Adrenal gland (tissue), 12 donors: Measurements from ENCODE around the gene GADD45B. TPM values are rescaled to one million over a fixed set of nuclear protein-coding genes. Genes with fewer than 3 reads are reported as not detected.

Experiments used
- DNase-seq, 7 donors: peaks; one replicate each; pipeline ENCODE4 v3.0.0-alpha.2; 2019 to 2020
- H3K27ac ChIP-seq, 5 donors: fragments of 200-600 bp; sonication (generic) in 4 of 5; 1 replicate in 3 of 5; 2 replicates in 2 of 5; pipeline versions ENCODE4 v1.5.1 to v1.8.0; 2016 to 2020; ENCODE audit warnings: mild to moderate bottlenecking in 1 of 5
- H3K27me3 ChIP-seq: fragments of 200-600 bp; 2 replicates; pipeline ENCODE4 v1.8.0; 2021
- H3K36me3 ChIP-seq, 2 donors: fragments of 200-600 bp; replicated peaks in 1 of 2; 1 replicate in 1 of 2; 2 replicates in 1 of 2; pipeline versions ENCODE4 v1.5.1 to v1.8.0; 2018 to 2022
- H3K4me1 ChIP-seq, 2 donors: fragments of 200-600 bp; replicated peaks in 1 of 2; 1 replicate in 1 of 2; 2 replicates in 1 of 2; pipeline versions ENCODE4 v1.5.1 to v1.8.0; 2018 to 2021
- H3K4me3 ChIP-seq, 4 donors: fragments of 200-600 bp; sonication (generic) in 3 of 4; one replicate each; pipeline ENCODE4 v1.5.1; 2016 to 2018
- H3K9me3 ChIP-seq, 3 donors: fragments of 200-600 bp; sonication (generic) in 1 of 3; replicated peaks in 1 of 3; 1 replicate in 2 of 3; 2 replicates in 1 of 3; pipeline versions ENCODE4 v1.5.1 to v1.8.0; 2016 to 2021
- POLR2A ChIP-seq, 2 donors: fragments of 450-650 bp; IDR thresholded peaks; one replicate each; pipeline ENCODE4 v1.6.1; 2017; ENCODE audit warnings: antibody characterized with exemption in 2 of 2, mild to moderate bottlenecking in 2 of 2, moderate library complexity in 1 of 2
- WGBS, 4 donors: extraction: QIAGEN DNeasy Blood & Tissue Kit in 2 of 4; methylation state at CpG; one replicate each; pipeline versions ENCODE4 v1.1.5 to v1.1.7; 2013 to 2017; 5-methylcytosine and 5-hydroxymethylcytosine counted together
- intact Hi-C, 2 donors: fragments of 100-400 bp; cut with DNase I; formaldehyde crosslinking; loops; one replicate each; pipeline versions ENCODE4 v1.14.1 to v1.15.0; 2022 to 2023
- polyA plus RNA-seq, 3 donors: library from polyadenylated mRNA; stranded (reverse); fragments of 200-250 nt in 2 of 3; fragments of 350-450 nt in 1 of 3; fragmentation: Illumina TruSeq in 1 of 3; extraction: RNeasy Lipid Tissue Mini Kit (QIAGEN cat#74804) in 1 of 3; gene quantifications; one replicate each; pipeline ENCODE4 v1.2.3, GENCODE V29; 2013 to 2014
- total RNA-seq, 9 donors: library from RNA; depleted of rRNA in 4 of 9; stranded (reverse); fragments of >200 nt in 4 of 9; fragments of 120-200 nt in 1 of 9; fragmentation: NEBNext Ultra II Directional in 1 of 9; extraction: Animal tissue kit (Norgen Biotek cat#: 25700) in 1 of 9; gene quantifications; one replicate each; pipeline versions ENCODE4 v1.1.0 to v1.2.4, GENCODE V29; 2013 to 2023
- TF ChIP-seq, protein P1 (sequence below), 6 experiments: fragments of 450-650 bp in 4 of 6; fragments of 200-600 bp in 2 of 6; sonication (generic) in 1 of 6; IDR thresholded peaks; 1 replicate in 5 of 6; 2 replicates in 1 of 6; pipeline versions ENCODE4 v1.5.1 to v1.8.0; 2016 to 2021; ENCODE audit warnings: antibody characterized with exemption in 6 of 6, mild to moderate bottlenecking in 2 of 6, moderate library complexity in 1 of 6
- donor health status: healthy with polysubstance abuse.
- donor health status: Bipolar disorder and iron deficiency.
- donor health status: DM: yes; HTN: yes; CAD: no.
- donor health status: DM: no; HTN: no; CAD: no.
- donor health status: DM: no; HTN: no; CAD: no.
- donor health status: DM: yes; HTN: yes; CAD: no.

The GADD45B gene
- total and polyA plus RNA-seq, 12 donors: 14.1 to 132 (median 72.4) TPM

DNA sequence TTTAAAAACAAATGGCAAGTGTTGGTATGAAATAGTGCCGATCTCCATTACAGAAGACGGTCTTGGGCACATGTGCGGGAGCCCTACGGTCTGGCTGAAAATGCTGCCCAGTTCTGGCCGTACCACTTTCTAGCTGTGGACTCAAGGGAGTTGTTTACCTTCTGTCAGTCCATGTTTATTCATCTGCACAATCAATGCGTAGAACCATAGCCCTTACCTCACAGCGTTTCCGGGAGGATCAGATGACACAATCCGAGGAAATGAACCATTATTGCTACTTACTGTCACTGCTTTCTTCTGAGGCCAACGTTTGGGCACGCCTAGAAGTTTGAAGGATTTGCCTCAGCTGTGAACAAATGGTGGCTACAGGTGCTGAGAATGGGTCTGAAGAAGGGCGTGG lies 31.2 kb downstream of the GADD45B start:
- 35 to 45% (median 37%) methylated on average over 11 to 12 of the region's 12 CpGs for WGBS, 4 donors
- no peaks in the 10 kb centered on the region for H3K9me3 ChIP-seq
- H3K36me3 ChIP-seq: no peaks in the 10 kb centered on the region
- TF ChIP-seq, protein P1, sequence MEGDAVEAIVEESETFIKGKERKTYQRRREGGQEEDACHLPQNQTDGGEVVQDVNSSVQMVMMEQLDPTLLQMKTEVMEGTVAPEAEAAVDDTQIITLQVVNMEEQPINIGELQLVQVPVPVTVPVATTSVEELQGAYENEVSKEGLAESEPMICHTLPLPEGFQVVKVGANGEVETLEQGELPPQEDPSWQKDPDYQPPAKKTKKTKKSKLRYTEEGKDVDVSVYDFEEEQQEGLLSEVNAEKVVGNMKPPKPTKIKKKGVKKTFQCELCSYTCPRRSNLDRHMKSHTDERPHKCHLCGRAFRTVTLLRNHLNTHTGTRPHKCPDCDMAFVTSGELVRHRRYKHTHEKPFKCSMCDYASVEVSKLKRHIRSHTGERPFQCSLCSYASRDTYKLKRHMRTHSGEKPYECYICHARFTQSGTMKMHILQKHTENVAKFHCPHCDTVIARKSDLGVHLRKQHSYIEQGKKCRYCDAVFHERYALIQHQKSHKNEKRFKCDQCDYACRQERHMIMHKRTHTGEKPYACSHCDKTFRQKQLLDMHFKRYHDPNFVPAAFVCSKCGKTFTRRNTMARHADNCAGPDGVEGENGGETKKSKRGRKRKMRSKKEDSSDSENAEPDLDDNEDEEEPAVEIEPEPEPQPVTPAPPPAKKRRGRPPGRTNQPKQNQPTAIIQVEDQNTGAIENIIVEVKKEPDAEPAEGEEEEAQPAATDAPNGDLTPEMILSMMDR (IDR thresholded peaks at IDR 0.05): no peak
- TF ChIP-seq POLR2A (IDR thresholded peaks at IDR 0.05): no peak
- no peaks in the 10 kb centered on the region for H3K27me3 ChIP-seq
- H3K4me3 ChIP-seq: peak overlapping the region in 1 of 4 donors; percentile 19
- no peak for DNase-seq
- H3K27ac ChIP-seq: no peak overlapping the region
- intact Hi-C loops: no loop called here
- H3K4me1 ChIP-seq: no peaks in the 10 kb centered on the region

DNA sequence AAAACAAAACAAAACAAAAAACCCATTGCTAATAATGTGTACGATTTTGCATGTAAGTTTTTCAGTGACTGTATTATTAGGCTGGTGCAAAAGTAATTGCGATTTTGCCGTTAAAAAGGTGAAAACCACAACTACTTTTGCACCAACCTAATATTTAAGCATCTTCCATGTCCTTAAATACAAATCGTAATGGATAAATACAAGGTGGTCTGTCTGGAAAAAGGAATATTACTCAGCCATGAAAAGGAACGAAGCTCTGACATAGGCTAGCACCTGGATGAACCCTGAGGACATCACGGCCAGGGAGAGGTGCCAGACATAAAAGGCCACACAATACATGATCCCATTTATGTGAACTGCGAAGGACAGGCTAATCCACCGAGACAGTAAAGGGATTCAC lies 33.2 kb downstream of the GADD45B start:
- H3K36me3 ChIP-seq: no peaks in the 10 kb centered on the region
- 87 to 93% (median 90%) methylated on average over 8 of the region's 8 CpGs for WGBS, 4 donors
- TF ChIP-seq POLR2A (IDR thresholded peaks at IDR 0.05): no peak
- TF ChIP-seq, protein P1 (IDR thresholded peaks at IDR 0.05): no peak
- H3K4me1 ChIP-seq: no peaks in the 10 kb centered on the region
- H3K9me3 ChIP-seq: no peaks in the 10 kb centered on the region
- H3K27me3 ChIP-seq: no peaks in the 10 kb centered on the region
- no peak overlapping the region for H3K4me3 ChIP-seq
- intact Hi-C loops: no loop called here
- DNase-seq: no peak
- no peak overlapping the region for H3K27ac ChIP-seq

DNA sequence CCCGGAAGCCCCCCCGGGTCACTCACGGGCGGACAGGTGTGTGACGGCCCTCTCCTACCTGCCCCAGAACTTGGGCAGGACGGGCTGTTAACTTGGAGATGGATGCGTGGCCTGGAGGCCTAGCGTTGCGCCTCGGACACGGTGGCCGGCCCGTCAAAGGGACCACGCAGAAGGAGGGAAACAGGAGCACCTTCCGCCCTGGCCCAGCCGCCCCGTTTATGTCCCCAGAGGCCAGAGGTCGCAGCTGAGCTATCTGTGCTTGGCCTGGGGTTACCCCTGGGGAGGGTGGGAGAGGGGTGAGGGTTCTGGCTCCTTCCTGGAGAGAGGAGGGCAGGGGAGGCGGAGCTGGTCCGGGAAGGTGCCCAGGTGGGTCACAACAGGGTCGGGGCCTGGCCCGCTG lies 35.6 kb downstream of the GADD45B start:
- no peaks in the 10 kb centered on the region for H3K4me1 ChIP-seq
- H3K36me3 ChIP-seq: no peaks in the 10 kb centered on the region
- no peak for DNase-seq
- H3K4me3 ChIP-seq: no peak overlapping the region
- 91 to 93% (median 91%) methylated on average over 3 to 22 of the region's 22 CpGs for WGBS, 4 donors
- no peak overlapping the region for H3K27ac ChIP-seq
- H3K9me3 ChIP-seq: no peaks in the 10 kb centered on the region
- TF ChIP-seq, protein P1 (IDR thresholded peaks at IDR 0.05): no peak
- TF ChIP-seq POLR2A (IDR thresholded peaks at IDR 0.05): no peak
- H3K27me3 ChIP-seq: no peaks in the 10 kb centered on the region
- intact Hi-C loops: no loop called here

DNA sequence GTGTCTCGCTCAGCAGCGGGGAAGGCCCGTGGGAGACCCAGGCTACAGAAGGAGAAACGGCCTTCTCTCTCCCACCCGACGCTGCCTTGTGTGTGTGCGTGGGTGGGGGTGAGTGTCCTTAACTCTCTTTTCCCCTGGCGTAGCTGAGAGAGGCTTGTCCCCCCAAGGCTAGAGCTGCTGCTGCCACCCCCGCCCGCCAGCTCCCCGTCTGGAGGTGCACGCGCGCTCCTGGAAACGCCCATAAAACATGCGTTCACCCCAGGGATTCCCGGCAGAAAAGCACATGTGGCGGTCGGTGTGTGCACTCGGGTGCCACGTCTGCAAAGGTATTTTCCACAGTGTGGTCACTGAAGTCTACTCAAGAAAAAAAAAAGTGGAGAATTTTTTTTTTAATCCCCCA lies 36.1 kb downstream of the GADD45B start:
- Histone ChIP-seq H3K27me3 (no peaks in the 10 kb centered on the region), H3K4me1 (no peaks in the 10 kb centered on the region), H3K9me3 (no peaks in the 10 kb centered on the region), H3K4me3 (no peak overlapping the region), H3K27ac (no peak overlapping the region), H3K36me3 (no peaks in the 10 kb centered on the region)
- intact Hi-C loops: no loop called here
- no peak for DNase-seq
- TF ChIP-seq, protein P1 (IDR thresholded peaks at IDR 0.05): no peak
- no peak for TF ChIP-seq POLR2A (IDR thresholded peaks at IDR 0.05)
- 89 to 92% (median 91%) methylated on average over 14 to 21 of the region's 21 CpGs for WGBS, 4 donors
